ENCODE data around the gene NKX1-2. TPM values are rescaled to one million over a fixed set of nuclear protein-coding genes. Genes with fewer than 3 reads are reported as not detected.
A peak's percentile ranks its signal among the peaks of the same experiment; 100 is the strongest.

Gene NKX1-2
- total RNA-seq, 6 experiments from 2014 or later = not detected

DNA sequence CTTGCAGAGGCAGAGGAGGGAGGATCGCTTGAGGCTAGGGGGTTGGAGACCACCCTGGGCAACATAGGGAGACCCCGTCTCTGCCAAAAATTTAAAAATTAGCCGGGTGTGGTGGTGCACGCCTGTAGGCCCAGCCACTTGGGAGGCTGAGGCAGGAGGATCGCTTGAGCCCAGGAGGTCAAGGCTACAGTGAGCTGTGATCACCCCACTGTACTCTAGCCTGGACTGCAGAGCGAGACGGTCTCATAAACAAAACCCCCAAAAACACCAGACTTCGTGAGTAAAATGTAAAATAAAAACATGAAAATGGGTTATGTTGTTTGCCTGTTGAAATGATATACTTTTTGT is 12.5 kb upstream of the NKX1-2 start:
- H3K4me3 Mint-ChIP-seq = peak overlapping the region; percentile 88

DNA sequence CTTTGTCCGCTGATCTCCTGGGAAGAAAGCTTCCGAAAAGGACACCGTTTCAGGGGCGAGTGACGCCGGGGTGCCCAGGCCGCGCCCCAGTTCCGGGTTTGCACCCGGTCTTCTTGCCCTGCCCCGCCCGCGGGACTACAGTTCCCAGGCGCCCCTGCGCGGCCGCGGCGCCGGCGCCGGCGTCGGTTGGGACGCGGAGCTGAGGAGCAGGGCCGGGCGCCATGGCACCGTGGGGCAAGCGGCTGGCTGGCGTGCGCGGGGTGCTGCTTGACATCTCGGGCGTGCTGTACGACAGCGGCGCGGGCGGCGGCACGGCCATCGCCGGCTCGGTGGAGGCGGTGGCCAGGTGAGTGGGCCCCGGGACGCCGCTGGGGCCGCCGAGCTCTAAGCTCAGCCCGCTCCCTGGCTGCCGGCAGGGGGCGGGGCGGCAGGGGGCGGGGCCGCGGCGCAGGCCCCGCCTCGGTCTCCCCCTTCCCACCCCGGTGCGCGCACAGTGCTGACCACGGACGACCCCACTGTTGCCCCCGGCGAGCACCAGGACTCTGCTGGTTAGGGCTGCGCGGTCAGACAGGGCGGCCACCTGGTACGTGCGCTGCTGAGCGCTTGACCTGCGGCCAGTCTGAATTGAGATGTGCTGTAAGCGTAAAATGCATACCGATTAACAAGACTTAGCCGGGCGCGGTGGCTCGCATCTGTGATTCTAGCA is 12.0 kb upstream of the NKX1-2 start, which contains the start of gene LHPP:
Gene LHPP (plus strand): TSS at position 182 of the 706 bp plus-strand sequence. CDS start 40 bp downstream, at position 222.
- no peaks in the 10 kb centered on the region for H3K36me3 Mint-ChIP-seq (ENCODE audit: low read depth)
- TF ChIP-seq, protein P1, sequence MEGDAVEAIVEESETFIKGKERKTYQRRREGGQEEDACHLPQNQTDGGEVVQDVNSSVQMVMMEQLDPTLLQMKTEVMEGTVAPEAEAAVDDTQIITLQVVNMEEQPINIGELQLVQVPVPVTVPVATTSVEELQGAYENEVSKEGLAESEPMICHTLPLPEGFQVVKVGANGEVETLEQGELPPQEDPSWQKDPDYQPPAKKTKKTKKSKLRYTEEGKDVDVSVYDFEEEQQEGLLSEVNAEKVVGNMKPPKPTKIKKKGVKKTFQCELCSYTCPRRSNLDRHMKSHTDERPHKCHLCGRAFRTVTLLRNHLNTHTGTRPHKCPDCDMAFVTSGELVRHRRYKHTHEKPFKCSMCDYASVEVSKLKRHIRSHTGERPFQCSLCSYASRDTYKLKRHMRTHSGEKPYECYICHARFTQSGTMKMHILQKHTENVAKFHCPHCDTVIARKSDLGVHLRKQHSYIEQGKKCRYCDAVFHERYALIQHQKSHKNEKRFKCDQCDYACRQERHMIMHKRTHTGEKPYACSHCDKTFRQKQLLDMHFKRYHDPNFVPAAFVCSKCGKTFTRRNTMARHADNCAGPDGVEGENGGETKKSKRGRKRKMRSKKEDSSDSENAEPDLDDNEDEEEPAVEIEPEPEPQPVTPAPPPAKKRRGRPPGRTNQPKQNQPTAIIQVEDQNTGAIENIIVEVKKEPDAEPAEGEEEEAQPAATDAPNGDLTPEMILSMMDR (IDR thresholded peaks at IDR 0.05) = peak; percentile 80
- H3K27me3 Mint-ChIP-seq (ENCODE audit: insufficient read depth) = peaks cover 10% of the 10 kb centered on the region
- H3K27ac Mint-ChIP-seq = peak within 1 kb of the TSS; percentile 79
- no peaks in the 10 kb centered on the region for H3K9me3 Mint-ChIP-seq
- H3K4me1 Mint-ChIP-seq (ENCODE audit: low read depth) = peaks cover 6% of the 10 kb centered on the region
- H3K4me3 Mint-ChIP-seq = peak within 1 kb of the TSS; percentile 88
- peak; percentile 59 for DNase-seq

More for the DNA sequence above, 12.5 kb upstream of the NKX1-2 start:
- Mint-ChIP-seq H3K27me3 (ENCODE audit: insufficient read depth) (peaks cover 10% of the 10 kb centered on the region), H3K9me3 (no peaks in the 10 kb centered on the region), H3K27ac (no peak overlapping the region), H3K36me3 (ENCODE audit: low read depth) (no peaks in the 10 kb centered on the region), H3K4me1 (ENCODE audit: low read depth) (peaks cover 6% of the 10 kb centered on the region)
- no peak for DNase-seq
- TF ChIP-seq, protein P1 (IDR thresholded peaks at IDR 0.05) = no peak

DNA sequence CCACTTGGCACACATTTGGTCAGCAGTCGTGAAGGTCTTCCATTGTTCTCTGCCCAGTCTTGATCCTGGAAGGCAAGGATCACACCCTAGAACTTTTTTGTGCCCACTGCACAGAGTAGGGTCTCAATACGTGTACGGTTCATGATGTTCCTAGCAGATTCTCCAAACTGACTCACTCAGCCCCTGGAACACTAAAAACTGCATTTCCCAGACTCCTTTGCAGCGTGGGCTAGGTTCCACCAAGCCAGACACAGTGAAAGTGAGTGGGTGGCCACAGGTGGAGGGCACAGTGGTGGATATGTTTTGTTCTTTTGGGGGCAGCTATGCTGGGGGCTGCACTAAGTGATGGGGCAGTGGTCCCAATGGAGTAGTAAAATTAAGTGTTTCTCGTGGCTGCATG is 10.3 kb upstream of the NKX1-2 start:
- peaks cover 6% of the 10 kb centered on the region for H3K4me1 Mint-ChIP-seq (ENCODE audit: low read depth)
- no peaks in the 10 kb centered on the region for H3K36me3 Mint-ChIP-seq (ENCODE audit: low read depth)
- peaks cover 17% of the 10 kb centered on the region for H3K27me3 Mint-ChIP-seq (ENCODE audit: insufficient read depth)
- no peaks in the 10 kb centered on the region for H3K9me3 Mint-ChIP-seq
- TF ChIP-seq, protein P1 (IDR thresholded peaks at IDR 0.05) = no peak
- no peak for DNase-seq
- H3K4me3 Mint-ChIP-seq = no peak overlapping the region
- no peak overlapping the region for H3K27ac Mint-ChIP-seq

DNA sequence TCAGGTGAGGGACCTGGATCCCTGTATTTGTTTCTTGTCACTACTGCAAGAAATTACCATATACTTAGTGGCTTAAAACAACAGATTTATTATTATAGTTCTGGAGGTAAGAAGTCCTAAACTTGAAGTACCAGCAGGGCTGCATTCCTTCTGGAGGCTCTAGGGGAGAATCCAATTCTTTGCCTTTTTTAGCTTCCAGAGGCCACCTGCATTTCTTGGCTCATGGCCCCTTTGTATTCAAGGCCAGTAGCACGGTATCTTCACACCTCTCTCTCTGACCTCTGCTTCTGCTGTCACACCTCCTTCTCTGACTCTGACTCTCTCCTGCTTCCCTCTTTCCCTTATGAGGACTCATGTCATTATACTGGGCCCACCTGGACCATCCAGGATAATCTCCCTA is 9.6 kb upstream of the NKX1-2 start:
- DNase-seq = no peak
- Mint-ChIP-seq H3K4me3 (no peak overlapping the region), H3K4me1 (ENCODE audit: low read depth) (peaks cover 6% of the 10 kb centered on the region), H3K27me3 (ENCODE audit: insufficient read depth) (peaks cover 23% of the 10 kb centered on the region), H3K9me3 (no peaks in the 10 kb centered on the region), H3K27ac (no peak overlapping the region), H3K36me3 (ENCODE audit: low read depth) (no peaks in the 10 kb centered on the region)
- TF ChIP-seq, protein P1 (IDR thresholded peaks at IDR 0.05) = no peak

DNA sequence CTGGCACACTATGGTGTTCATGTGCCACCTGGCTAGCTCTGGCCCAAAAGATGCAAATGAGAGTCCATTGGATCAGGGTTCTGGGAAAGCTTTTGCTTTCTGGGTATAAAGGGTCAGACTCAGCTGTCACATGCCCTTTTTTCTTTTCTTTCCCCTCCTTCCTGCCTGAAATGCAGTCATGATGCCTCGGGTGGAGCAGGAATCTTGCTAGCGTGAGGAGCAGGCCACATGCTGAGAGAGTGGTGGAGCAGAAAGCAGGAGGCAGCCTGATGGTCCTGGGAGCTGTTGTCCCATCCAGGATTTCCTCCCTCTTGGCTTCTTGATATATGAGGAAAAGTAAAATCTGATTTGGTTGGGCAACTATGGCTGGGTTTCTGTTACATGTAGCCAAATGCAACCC is 9.1 kb upstream of the NKX1-2 start:
- no peak overlapping the region for H3K27ac Mint-ChIP-seq
- DNase-seq = no peak
- TF ChIP-seq, protein P1 (IDR thresholded peaks at IDR 0.05) = no peak
- peaks cover 6% of the 10 kb centered on the region for H3K4me1 Mint-ChIP-seq (ENCODE audit: low read depth)
- peaks cover 29% of the 10 kb centered on the region for H3K27me3 Mint-ChIP-seq (ENCODE audit: insufficient read depth)
- H3K4me3 Mint-ChIP-seq = no peak overlapping the region
- no peaks in the 10 kb centered on the region for H3K9me3 Mint-ChIP-seq
- no peaks in the 10 kb centered on the region for H3K36me3 Mint-ChIP-seq (ENCODE audit: low read depth)
